Measurements from ENCODE around the gene RAB1A.

The RAB1A gene

DNA sequence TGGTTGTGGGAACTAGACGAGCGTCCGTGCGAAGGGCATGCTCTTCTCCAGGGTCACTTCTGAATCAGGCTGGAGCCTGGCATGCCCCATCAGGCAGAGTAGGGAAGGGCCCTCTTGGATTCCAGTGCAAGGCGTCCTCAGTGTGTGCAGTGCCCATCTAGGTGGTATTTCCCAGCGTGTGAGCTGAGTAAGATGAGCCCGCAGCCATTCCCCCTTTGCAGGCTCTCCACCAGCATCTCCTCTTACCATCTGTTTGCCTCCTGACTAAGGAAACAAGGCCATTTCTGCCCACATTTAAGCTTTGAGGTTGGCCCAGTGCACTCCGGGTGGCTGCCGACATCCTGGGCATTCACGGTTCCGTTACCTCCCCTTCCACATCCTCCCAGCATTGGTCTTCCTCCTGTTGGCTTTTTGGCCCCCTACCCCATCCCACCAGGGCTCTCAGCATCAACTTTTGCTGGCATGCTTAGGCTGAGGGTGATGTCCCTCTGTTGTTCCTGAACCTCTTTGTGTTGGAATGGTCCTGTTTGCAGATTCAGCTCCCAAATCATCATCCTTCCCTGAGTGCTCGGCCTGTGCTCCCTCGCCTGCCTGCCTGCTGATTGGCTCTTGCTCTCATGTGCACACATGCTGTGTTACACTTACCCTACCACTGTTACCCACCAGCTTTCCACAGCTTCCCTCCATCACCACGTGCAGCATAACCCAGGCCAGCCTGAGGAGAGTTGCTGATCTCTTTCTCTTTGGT, 61.9 kb downstream of the RAB1A start:
- no peak for TF ChIP-seq TAF1 (IDR thresholded peaks at IDR 0.05; ENCODE audit: borderline replicate concordance, low read depth, low read length)
- no peak for TF ChIP-seq POLR2AphosphoS5 (IDR thresholded peaks at IDR 0.05; ENCODE audit: low read depth, low read length)
- TF ChIP-seq POLR2A (IDR thresholded peaks at IDR 0.05; ENCODE audit: low read depth, low read length) = no peak
- no peak for DNase-seq (ENCODE audit: insufficient read length)
- FAIRE-seq = no peak

DNA sequence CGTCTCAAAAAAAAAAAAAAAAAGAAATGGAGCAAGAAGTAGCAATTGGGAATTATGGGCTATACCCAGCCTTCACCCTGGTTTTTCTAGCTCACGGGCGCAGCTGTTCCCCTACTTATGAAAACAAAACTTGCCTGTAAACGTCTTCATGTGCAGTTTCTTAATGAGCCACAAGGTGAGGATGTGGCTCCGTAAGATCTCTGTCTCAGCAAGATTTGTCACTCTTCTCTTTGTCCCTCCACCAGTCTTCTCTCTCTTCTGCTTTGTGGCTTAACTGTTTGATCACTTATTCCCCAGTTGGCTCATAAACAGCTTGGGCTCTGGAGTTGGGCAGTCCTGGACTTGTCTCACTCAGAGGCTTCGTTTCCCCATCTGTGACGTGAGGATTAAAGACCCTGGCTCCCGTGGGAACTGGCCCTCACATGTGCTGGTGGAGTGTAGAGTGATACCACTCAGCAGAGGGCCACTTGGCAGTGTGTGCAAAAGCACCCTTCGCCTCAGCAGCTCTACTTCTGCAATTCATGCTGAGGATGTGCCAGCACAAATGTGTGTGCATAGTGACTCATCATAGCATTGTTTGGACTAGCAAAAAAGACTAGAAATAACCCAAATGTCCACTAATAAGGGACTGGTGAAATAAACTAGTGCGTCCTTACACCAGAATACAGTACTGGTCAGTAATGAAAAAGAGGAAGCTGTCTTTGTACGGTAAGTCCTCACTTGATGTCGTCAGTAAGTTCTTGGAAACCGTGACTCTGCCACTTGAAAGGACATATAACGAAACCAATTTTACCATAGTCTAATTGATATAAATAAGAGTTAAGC, 65.0 kb downstream of the RAB1A start:
- FAIRE-seq = peak; percentile 33
- DNase-seq (ENCODE audit: insufficient read length) = peak; percentile 56
- no peak for TF ChIP-seq POLR2A (IDR thresholded peaks at IDR 0.05; ENCODE audit: low read depth, low read length)
- no peak for TF ChIP-seq POLR2AphosphoS5 (IDR thresholded peaks at IDR 0.05; ENCODE audit: low read depth, low read length)
- TF ChIP-seq TAF1 (IDR thresholded peaks at IDR 0.05; ENCODE audit: borderline replicate concordance, low read depth, low read length) = no peak

DNA sequence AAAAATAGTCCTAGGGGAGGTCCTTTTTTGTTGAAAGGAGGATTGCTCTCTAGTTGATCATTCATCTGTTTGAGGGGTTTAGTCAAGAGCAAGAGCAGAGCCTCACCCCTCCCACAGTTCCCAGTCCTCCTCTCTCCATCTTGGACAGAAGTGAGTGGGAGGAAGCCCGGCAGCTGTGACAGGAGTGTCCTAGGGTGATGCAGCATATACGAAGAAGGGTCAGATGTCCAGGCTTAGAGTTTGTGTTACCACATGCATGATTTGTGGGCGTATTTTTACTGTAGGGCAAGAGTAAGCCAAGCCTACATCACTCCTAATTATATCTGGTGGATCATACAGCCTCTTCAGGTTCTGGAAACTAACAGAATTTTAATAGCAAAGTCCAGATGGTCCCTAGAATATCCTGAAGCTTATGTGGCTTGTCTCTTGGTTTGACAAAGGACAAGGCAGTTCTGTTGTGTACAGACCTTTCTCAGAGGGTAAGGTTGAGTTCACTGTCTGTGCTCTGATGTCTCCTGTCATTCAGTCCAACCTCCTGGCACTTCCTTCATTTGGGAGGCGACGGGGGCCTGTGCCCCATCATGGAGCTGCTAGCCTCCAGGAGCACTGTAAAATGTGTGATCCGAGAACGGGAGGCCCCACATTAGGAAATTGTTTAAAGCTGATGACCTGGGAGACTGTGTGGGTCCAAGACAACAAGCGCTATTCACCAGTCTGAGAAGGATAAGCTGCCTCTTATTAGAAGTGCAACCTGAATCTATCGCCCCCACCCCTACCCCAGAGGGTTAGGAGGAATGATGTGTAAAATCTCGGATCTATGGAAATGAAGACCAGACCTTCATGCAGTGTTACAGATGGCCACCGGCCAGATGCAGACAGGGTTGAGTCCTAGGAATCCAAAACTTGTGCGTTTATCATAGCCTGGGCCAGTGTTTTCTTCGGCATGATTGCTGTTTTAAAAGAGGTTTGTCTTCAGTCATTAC, 66.8 kb downstream of the RAB1A start:
- no peak for DNase-seq (ENCODE audit: insufficient read length)
- no peak for FAIRE-seq
- TF ChIP-seq POLR2AphosphoS5 (IDR thresholded peaks at IDR 0.05; ENCODE audit: low read depth, low read length) = no peak
- no peak for TF ChIP-seq POLR2A (IDR thresholded peaks at IDR 0.05; ENCODE audit: low read depth, low read length)
- no peak for TF ChIP-seq TAF1 (IDR thresholded peaks at IDR 0.05; ENCODE audit: borderline replicate concordance, low read depth, low read length)

DNA sequence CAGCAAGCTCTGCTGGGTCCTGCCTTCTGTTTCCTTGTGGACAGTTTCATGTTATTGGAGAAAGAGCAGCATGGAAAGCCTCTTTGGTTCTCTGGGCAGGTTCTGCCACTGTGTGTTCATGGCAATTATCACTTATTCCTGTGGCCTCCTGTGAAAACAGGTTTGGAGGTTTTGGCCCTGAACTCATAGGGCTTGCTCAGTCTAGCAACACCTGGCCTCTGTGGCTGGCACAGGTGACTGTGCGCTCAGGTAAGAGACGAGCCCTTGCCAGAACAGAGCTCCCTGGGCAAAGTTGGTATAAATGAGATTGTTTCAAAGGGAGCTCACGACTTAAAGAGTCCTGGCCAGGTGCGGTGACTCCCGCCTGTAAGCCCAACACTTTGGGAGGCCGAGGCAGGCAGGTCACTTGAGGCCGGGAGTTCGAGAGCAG, 68.0 kb downstream of the RAB1A start:
- DNase-seq (ENCODE audit: insufficient read length) (no peak), FAIRE-seq (no peak)
- TF ChIP-seq POLR2A (IDR thresholded peaks at IDR 0.05; ENCODE audit: low read depth, low read length) (no peak), TAF1 (IDR thresholded peaks at IDR 0.05; ENCODE audit: borderline replicate concordance, low read depth, low read length) (no peak), POLR2AphosphoS5 (IDR thresholded peaks at IDR 0.05; ENCODE audit: low read depth, low read length) (no peak)

DNA sequence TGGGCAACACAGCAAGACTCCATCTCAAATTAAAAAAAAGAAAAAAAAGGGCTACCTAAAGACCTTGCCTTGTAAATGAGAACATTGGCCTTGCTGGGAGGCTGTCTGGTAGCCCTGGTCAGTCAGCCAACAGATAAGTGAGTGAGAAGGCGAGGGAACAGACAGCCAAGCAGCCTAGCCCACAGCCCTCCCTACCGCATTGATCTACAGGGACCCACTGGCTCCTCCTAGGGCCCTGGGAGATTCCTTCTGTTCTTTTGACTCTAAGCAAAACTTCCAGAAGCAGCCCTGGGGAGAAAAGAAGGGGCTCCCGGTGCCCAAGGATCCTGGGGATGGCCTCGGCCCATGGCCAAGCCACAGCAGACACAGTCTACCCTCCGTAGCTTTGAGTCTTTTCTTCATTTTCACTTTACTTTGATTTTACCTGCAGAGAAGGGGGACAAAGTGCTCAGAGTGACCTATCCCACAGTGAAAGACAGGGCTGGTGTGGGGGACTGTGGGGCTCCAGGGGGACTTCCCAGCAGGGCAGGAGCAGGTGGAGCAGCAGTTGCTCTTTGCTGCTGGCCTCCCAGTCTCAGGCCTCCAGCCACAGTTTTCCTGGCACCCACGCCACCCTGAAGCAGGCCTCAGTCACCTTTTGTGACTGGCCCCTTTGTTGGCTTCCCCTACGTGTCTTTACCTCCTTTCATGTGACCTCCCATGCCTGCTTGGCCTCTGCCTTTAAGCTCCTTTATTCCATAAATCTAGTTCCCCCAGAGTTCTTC, 68.6 kb downstream of the RAB1A start:
- no peak for DNase-seq (ENCODE audit: insufficient read length)
- no peak for TF ChIP-seq POLR2AphosphoS5 (IDR thresholded peaks at IDR 0.05; ENCODE audit: low read depth, low read length)
- no peak for TF ChIP-seq POLR2A (IDR thresholded peaks at IDR 0.05; ENCODE audit: low read depth, low read length)
- no peak for TF ChIP-seq TAF1 (IDR thresholded peaks at IDR 0.05; ENCODE audit: borderline replicate concordance, low read depth, low read length)

DNA sequence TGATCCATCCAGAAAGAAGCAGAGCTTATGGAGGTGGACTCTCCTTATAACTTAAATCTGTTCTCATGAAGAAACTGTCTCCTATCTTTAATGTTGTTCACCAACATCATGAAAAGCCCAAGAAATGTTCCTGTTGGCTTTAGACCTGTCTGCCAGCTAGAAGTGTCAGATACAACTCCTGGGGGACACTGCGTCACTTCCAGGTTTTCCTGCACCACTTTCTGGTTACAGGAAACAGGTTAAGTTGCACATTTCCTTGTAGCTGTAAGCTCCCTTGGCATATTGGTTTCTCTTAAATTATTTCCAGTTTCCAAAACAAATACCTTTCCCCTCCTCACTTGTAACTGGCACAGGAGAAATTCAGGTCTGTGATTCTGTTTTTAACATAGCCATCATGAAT, 70.8 kb downstream of the RAB1A start:
- DNase-seq (ENCODE audit: insufficient read length) (no peak), FAIRE-seq (no peak)
- TF ChIP-seq POLR2A (IDR thresholded peaks at IDR 0.05; ENCODE audit: low read depth, low read length) = no peak
- TF ChIP-seq POLR2AphosphoS5 (IDR thresholded peaks at IDR 0.05; ENCODE audit: low read depth, low read length) = no peak
- no peak for TF ChIP-seq TAF1 (IDR thresholded peaks at IDR 0.05; ENCODE audit: borderline replicate concordance, low read depth, low read length)

More for the DNA sequence above, 68.6 kb downstream of the RAB1A start:
- no peak for FAIRE-seq

DNA sequence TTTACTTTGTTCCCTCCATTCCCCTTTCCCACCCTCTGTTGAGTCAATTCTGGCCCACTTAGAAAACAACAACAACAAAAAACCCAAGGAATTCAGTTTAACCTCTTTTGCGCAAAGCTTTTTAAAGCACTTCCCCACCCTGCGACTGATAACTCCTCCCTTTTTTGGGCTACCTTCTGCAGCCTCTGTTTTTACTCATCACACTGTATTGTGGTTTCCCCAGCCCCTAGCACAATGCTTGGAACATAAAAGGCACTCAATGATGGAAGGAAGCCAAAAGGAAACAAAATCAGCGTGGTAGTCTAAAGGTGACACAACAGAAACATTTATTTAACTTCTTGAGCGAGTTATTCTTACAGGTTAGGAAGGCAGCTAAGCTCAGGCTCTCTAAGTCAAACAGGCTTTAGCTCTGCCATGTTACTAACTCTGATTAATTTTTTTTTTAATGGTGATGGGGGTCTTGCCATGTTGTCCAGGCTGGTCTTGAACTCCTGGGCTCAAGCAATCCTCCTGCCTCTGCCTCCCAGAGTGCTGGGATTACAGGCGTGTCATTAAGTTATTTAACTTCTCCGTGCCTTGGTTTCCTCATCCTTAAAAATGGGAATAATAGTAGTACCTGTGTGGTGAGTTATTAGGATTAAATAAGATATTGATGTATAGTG, 72.4 kb downstream of the RAB1A start:
- peak; percentile 80 for FAIRE-seq
- TF ChIP-seq TAF1 (IDR thresholded peaks at IDR 0.05; ENCODE audit: borderline replicate concordance, low read depth, low read length) (no peak), POLR2A (IDR thresholded peaks at IDR 0.05; ENCODE audit: low read depth, low read length) (no peak), POLR2AphosphoS5 (IDR thresholded peaks at IDR 0.05; ENCODE audit: low read depth, low read length) (no peak)
- DNase-seq (ENCODE audit: insufficient read length) = no peak

DNA sequence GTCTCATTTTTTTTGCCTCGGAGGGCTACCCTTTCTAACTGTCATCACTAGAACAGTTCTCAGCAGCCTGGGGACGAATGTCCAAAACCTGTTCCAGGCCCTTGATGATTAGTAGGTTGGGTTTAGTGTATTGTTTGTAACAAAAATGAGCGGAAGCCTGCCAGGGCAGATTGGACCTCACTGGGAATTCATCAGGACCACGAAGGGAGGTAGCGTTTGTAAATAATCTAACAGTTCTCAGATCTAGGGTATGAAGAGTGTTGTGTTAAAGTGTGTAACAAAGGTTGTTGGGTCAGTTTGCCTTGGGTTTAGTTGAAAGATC, 72.9 kb downstream of the RAB1A start:
- TF ChIP-seq POLR2A (IDR thresholded peaks at IDR 0.05; ENCODE audit: low read depth, low read length) = no peak
- TF ChIP-seq POLR2AphosphoS5 (IDR thresholded peaks at IDR 0.05; ENCODE audit: low read depth, low read length) = no peak
- no peak for TF ChIP-seq TAF1 (IDR thresholded peaks at IDR 0.05; ENCODE audit: borderline replicate concordance, low read depth, low read length)
- FAIRE-seq (no peak), DNase-seq (ENCODE audit: insufficient read length) (no peak)

DNA sequence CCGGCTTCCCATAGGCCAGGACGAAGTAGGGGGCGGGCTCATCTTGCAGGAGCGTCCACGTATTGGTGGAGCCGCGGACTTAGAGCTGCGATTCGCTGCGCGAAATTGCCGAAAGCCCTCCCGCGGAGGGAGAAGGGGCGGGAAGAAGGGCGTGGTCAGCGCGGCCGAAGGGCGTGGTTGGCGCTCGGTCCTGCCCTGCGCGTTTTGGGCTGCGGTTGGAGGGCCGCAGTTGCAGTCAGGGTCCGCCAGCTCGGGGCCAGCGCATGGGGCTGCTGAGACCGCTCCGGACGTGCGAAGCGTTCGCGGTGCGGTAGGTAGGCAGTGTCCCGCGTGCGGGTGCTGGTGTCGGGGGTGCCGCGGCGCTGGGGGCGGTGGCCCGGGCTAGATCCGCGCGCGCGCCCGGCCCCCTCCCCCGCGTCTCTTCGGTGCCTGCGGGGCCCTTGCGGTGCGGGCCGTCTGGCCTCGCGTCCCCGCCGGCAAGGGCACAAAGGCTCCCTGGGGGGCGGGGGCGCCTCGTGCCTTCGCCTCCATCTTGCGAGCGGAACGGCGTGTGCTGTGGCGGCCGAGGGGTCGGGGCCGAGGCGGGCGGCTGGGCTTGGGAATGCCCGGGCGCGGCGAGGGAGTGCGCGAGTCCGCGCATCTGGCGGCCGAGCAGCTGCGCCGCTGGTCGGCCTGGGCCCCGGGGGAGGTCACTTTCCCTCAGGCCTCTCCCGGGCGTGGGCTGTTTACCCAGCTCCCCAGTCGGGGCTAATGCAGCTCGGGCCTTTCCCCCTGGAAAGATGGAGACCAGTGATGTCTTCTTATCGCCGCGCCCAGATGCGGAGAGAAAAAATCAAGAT, 73.5 kb downstream of the RAB1A start, which contains the start of gene CEP68:
TSS of gene CEP68 (plus strand) at position 202 of the 839 bp plus-strand sequence. CDS start 13,029 bp downstream, outside the sequence.
- DNase-seq (ENCODE audit: insufficient read length) = peak; percentile 95
- TF ChIP-seq TAF1 (IDR thresholded peaks at IDR 0.05; ENCODE audit: borderline replicate concordance, low read depth, low read length) (no peak; the same call in 1 of the 2 replicates), POLR2A (IDR thresholded peaks at IDR 0.05; ENCODE audit: low read depth, low read length) (peak; percentile 84), POLR2AphosphoS5 (IDR thresholded peaks at IDR 0.05; ENCODE audit: low read depth, low read length) (peak; percentile 73; the same call in 1 of the 2 replicates)
- FAIRE-seq = peak; percentile 99
